GM19438 (cell line): ENCODE results near the gene TDRD10.
"Not testable (repeated sequence)": the region's sequence is repeated elsewhere in the genome, so short reads cannot be mapped to it uniquely, and the experiment has no call there.

Experiments
- ATAC-seq: cut with Tn5 transposase; IDR thresholded peaks from one replicate; pipeline ENCODE4 v1.9.1; 2021; ENCODE audit warnings: low read depth; ENCODE audit not compliant: unreplicated experiment

Gene TDRD10

DNA sequence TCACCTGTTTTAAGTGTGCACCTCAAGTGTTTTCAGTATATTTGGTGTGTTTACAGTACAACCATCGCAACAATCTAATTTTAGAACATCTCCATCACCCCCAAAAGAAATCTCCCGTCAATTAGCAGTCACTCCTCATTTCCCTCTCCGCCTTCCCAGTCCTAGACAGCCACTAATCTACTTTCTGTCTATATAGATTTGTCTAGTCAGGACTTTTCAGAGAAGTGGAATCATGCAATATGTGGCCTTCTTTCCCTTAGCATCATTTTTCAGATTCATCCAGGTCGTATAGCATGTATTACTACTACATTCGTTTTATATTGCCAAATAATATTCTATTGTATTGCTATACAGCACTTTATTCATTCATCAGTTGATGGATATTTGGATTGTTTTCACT lies 1.9 kb downstream of the TDRD10 start:
- no peak for ATAC-seq

DNA sequence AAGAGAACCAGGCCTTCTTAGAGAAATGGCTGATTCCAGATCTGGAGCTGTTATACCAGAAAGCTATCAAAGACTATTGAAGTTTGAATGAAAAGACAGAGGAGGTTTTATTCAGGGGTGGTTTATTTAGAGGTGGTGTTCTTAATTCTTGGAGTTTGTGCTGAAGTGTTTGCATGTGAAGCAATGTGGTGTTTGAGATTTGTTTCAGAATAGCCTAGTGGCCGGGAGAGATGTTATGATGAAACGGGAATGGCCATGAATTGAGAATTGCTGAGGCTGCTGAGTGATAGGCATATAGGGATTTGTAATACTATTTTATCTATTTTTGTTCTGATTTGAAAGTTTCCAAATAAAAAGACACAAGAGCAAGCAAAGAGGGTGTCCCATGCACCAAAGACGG lies 10.7 kb downstream of the TDRD10 start:
- no peak for ATAC-seq

GRCh38 chr1:154514066-154514553 lies 12.1 kb downstream of the TDRD10 start:
- no peak for ATAC-seq

- ATAC-seq: no peak
Measured at GRCh38 chr1:154517661-154518060, 15.6 kb downstream of the TDRD10 start.

GRCh38 chr1:154519591-154519991 lies 17.6 kb downstream of the TDRD10 start:
- ATAC-seq: no peak

GRCh38 chr1:154520333-154520732 lies 18.3 kb downstream of the TDRD10 start:
- no peak for ATAC-seq

GRCh38 chr1:154521695-154522094 lies 19.7 kb downstream of the TDRD10 start:
- ATAC-seq: no peak

GRCh38 chr1:154524881-154525280 lies 22.9 kb downstream of the TDRD10 start:
- ATAC-seq: no peak

DNA sequence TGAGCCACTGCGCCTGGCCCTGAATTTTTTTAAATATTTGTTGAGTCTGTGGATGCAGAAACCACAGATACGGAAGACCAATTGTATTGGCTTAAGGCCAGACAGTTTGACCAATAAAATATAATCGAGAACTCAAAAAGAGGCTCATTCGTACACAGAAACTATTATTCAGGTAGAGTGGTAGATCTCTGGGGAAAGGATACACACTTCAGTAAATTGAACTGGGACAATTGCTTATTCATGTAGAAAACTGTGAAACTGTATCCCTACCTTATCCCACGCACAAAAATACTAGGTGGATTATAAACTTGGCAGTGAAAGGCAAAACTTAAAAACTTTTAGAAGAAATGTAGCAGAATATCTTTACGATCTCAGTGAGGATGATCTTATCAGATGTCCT lies 25.2 kb downstream of the TDRD10 start:
- ATAC-seq: no peak

GRCh38 chr1:154529308-154529707 lies 27.3 kb downstream of the TDRD10 start:
- no peak for ATAC-seq

- ATAC-seq: not testable (repeated sequence)
Measured at GRCh38 chr1:154531950-154532349, 29.9 kb downstream of the TDRD10 start.

DNA sequence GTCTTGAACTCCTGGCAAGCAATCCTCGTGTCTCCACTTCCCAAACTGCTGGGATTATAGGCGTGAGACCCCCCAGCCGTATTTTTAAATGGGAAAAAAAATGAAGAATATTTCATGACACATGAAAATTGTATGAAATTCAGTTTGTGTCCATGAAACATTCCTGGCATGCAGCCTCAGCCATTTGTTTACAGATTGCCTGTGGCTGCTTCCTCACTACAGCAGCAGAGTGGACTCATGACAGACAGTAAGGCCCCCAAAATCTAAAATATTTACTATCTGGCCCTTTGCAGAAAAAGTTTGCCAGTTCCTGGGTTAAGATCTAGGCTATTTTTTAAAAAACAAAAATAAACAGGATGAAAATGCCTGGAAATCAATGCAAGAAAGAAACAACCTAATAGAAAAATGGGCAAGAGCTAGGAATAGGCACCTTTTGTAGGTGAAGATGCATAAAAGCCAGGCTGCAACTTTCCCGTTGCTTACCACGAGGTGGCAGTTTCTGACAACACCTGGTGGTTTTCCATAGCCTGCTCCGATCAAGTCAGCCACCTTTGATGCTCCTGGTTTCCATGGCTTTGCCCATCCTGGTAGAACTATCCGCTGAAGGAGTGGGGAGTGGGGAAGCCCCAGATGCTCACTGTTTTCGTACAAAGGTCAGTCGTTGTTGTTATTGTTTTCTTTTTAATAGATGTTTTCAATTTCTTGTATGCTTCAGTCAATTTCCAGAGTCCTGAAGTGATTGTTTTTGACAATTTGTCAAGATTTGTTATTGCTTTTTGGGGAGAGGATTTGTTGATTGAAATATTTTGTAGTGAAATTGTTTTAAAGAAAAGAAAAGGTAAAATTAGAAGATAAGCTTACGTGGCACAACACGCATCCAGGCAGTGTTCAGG lies 32.2 kb downstream of the TDRD10 start:
- no peak for ATAC-seq

GRCh38 chr1:154536570-154536969 lies 34.6 kb downstream of the TDRD10 start:
- no peak for ATAC-seq

DNA sequence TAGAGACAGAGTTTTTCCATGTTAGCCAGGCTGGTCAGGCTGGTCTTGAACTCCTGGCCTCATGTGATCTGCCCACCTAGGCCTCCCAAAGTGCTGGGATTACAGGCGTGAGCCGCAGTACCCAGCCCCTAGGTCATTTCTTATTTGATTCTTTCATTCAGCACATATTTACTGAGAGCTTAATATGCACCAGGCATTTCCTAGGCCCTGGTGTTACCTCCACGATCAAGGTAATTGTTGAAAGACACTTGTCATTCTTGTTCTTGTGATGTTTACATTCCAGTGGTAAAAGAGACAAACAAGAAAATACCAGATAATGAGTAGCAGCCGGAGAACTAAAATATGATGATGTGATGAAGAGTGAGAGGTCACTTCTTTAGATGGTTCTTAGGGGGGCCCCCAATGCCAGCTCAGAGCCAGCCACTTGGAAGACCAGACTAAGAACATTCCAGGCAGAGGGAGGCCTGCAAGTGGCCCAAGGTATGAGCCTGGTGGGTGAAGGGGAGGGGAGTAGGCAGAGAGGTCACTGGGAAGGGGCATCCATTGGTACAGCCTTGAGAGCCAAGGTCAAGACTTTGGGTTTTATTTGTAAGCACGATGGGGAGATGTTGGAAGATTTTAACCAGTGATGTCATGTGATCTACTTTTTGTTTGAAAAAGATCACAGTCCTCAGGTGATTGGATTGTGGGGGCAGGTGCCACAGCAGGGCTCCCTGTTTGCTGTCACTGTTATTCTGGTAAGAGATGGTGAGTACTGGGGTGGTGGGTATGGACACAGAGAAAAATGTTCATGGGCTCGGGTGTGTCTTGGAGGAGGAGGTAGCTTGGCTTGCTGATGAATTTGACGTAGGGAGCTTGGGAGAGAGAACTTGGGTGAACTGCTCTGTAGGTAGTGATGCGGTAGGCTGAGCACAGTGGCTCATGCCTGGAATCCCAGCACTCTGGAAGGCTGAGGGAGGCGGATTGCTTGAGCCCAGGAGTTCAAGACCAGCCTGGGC lies 37.8 kb downstream of the TDRD10 start:
- no peak for ATAC-seq

GRCh38 chr1:154541231-154541630 lies 39.2 kb downstream of the TDRD10 start:
- ATAC-seq: no peak

DNA sequence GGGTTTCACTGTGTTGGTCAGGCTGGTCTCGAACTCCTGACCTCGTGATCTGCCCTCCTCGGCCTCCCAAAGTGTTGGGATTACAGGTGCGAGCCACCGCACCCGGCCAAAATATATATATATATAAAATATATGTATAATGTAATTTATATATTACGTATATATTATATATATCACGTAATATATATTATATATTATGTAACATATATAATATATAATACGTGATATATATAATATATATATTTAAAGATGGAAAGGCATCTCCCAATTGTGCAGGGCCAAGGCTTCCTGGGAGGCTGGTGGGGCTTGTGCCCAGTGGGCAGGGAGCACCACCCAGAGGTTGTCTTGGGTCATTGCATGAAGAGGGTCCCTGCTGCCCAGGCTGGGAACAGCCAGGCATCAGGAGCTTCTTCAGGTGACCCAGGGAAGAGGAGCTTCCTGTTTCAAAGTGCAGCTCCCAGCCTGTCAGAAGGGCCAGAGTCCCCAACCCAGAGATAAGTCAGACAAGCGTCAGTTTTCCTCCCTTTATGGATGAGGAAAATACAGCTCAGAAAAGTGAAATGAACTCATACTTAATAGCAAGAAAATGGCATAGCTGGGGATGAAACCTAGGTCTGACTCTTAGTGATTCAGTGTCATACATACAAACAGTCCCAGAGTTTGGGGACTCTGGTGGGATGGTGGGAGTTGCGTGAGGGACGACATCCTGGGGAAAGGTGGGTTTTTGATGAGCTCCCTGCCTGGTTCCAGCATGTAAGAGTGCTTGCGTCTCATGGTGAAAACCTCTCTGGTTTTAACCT lies 44.4 kb downstream of the TDRD10 start:
- ATAC-seq: no peak

DNA sequence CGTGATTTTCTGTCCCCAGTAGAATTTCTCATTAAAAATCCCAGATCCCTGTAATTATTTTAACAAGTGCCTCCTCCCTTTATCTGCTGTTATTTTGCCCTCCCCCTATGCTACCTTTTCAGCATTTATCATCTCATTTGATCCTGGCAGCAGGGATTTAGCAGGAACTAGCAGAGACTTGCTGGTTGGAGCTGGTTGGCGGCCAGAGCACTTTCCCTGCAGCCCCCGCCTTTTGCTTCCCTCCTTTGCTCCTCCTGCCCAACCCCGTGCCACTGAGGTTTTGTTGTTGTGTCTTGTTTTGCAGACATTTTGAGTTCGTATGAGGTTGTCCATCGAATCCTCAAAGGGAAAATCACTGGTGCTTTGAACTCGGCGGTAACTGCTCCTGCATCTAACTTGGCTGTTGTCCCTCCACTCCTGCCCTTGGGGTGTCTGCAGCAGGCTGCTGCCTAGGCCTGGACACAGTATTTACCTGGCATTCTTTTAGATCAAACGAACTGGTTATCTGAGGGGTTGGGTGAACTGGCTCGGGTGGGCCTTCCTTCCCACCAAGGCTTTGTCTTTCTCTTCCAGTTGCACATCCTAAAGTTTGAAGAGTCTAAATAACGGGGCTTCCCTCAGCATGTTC lies 45.2 kb downstream of the TDRD10 start:
- no peak for ATAC-seq

DNA sequence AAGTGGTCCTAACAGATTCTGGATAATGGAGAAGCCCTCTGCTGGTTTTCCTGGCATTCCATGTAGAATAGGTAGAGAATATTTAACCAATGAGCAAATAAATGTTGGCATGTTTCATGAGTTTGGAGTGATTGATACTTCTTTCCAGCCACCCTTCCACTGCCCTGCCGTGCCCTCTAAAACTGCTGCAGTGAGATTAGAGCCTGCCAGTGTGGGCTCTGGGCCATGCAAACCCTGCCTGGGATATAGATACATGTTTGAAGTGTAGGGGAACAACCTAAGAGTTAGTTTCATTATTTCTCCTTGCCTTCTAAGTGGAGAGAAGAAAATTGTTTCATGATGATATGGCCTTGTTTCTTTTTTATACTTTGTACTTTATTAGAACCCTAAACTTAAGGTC lies 46.0 kb downstream of the TDRD10 start:
- no peak for ATAC-seq

GRCh38 chr1:154549202-154549770 lies 47.3 kb downstream of the TDRD10 start:
- no peak for ATAC-seq

DNA sequence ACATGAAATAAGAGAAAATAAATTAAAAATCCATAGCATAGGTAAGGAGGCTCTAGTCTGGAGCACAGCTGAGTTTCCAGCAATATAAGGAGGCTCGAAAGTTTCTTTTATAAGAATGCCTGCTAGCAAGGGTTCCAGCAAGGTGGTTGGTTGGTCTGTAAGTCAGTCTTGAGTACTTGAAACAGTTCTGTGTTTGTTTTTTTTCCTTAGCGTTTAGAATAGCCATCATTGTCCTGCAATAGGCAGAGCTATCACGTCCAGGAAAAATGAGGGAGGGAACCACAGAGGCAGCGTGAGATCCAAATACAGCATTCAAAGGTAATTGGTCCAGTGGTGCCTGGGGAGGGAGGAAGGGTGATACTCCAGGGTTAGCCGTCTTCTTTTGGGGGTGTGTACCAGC lies 48.1 kb downstream of the TDRD10 start:
- ATAC-seq: no peak
